C4-2B (cell line): ENCODE data around the gene PPP4C.

Experiments
- CTCF ChIP-seq: fragments of 450-650 bp; conservative IDR thresholded peaks from 2 replicates; pipeline ENCODE4 v1.5.1; 2017; ENCODE audit warnings: mild to moderate bottlenecking
- ZFX ChIP-seq: fragments of 450-650 bp; IDR thresholded peaks from 2 replicates; pipeline ENCODE4 v1.6.1; 2017

- TF ChIP-seq ZFX (no peak), CTCF (no peak)
Observed at GRCh38 chr16:30069611-30070462, 6.0 kb upstream of the PPP4C start.
